NCI-H2196 treated with DMSO at 0.1 percent for 48 hours (cell line): Measurements from ENCODE around the gene ELMOD2.
"Not testable (repeated sequence)": the region's sequence is repeated elsewhere in the genome, so short reads cannot be mapped to it uniquely, and the experiment has no call there.

ENCODE experiments used
- DNase-seq: peaks from one replicate; lab custom pipeline; 2025; ENCODE audit not compliant: unreplicated experiment; lab: John Stamatoyannopoulos, UW

The ELMOD2 gene, protein sequence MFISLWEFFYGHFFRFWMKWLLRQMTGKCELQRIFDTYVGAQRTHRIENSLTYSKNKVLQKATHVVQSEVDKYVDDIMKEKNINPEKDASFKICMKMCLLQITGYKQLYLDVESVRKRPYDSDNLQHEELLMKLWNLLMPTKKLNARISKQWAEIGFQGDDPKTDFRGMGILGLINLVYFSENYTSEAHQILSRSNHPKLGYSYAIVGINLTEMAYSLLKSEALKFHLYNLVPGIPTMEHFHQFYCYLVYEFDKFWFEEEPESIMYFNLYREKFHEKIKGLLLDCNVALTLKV

DNA sequence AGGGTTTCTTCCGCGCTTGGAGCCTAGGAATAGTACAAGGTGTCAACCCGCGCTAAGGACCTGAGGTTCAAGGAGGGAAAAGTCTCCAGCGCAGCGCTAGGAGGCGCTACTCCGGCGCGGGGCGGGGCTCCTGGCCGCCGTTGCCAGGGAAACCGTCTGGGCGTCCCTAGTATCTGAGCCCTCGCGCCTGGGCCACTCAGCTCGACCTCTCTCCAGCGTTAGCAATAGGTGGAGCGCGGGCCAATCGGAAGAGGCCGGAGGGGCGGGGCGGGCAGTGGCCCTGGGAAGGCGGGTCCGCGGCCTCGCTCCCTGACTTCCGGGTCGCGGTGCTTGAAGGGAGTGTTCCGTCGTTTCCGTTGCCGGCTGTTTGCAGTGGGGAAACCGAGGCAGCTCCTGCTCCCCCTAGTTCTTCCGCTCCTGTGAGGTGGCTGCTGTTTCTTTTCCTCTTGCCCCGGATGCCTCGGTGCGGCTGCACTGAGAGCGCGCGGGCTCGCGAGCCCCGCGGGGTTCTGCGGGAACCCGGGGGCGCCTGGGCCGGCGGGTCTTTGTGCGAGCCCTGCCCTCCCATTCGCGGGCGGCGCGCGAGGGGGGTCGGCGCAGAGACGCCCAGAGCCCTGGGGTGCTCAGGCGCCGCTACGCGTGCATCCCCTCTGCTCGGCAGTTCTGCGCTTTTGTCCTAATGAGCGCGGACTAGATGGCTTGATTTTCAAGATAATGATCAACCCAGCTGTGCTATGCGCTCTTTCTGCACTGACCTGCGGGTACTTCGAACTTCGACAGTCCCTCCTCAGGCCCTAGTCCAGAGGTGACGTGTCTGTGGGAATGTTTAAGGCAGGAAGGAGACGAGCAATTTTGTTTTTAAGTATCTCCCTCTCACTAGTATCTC lies at the start of gene ELMOD2:
ELMOD2 (plus strand) TSS at position 312 of the 886 bp plus-strand sequence. CDS start 1,261 bp downstream, outside the sequence.
- DNase-seq = peak; percentile 83

- DNase-seq = no peak
These were observed 40.5 kb upstream of the ELMOD2 start for GRCh38 chr4:140483445-140483844.

DNA sequence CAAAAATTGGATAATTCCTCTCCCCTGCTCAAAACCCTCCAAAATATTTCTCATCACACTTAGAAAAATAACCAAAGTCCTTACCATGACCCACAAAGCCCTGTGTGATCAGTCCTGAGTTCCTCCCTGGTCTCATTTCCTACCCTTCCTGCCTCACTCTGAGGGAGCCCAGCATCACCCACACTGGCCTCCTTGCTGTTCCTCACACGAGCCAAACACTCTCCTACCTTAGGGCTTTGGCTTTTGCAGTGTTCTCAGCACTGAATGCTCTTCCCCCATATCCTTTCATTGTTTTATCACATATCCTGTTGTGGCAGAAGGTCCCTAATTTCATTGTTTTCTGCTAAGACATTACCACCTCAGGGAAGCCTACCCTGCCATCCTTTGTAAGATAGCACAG lies 38.0 kb upstream of the ELMOD2 start:
- no peak for DNase-seq

- DNase-seq = no peak
These were observed 26.6 kb upstream of the ELMOD2 start for GRCh38 chr4:140497405-140497746.

GRCh38 chr4:140497747-140498636 lies 26.0 kb upstream of the ELMOD2 start, which contains the start of gene MGAT4D:
TSS of gene MGAT4D (minus strand) at chr4:140498293. CDS start at chr4:140498222, 71 bp downstream.
- DNase-seq = no peak

GRCh38 chr4:140499391-140499790 lies 24.6 kb upstream of the ELMOD2 start:
- no peak for DNase-seq

- no peak for DNase-seq
These were observed 19.7 kb upstream of the ELMOD2 start for GRCh38 chr4:140504261-140504660.

DNA sequence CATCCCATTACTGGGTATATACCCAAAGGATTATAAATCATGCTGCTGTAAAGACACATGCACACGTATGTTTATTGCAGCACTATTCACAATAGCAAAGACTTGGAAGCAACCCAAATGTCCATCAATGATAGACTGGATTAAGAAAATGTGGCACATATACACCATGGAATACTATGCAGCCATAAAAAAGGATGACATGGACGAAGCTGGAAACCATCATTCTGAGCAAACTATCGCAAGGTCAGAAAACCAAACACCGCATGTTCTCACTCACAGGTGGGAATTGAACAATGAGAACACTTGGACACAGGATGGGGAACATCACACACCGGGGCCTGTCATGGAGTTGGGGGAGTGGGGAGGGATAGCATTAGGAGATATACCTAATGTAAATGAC lies 10.2 kb upstream of the ELMOD2 start:
- not testable (repeated sequence) for DNase-seq

- DNase-seq = no peak
These were observed 8.5 kb upstream of the ELMOD2 start for GRCh38 chr4:140515423-140515822.

DNA sequence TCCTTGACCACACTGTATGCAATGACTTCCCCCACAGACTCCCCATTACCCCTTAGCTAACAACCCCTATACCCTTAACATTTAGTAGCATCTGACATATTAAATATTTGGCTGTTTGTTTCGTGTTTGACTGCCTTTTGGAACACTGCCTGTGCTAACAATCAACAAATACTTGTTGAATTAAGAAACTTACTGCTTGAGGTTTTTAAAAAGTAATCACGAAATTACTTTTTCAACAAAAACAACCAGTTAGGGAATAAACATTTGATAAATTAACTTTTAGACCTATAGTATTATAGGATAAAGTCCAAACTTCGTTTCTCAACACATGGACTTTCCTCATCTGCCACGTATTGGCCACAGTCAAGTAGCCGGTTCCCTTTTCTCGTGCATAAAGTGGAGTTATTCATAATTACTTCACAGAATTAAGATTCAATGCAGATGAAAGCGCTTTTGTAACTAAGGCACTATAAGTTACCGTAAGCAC lies 555 bp upstream of the ELMOD2 start:
- no peak for DNase-seq

DNA sequence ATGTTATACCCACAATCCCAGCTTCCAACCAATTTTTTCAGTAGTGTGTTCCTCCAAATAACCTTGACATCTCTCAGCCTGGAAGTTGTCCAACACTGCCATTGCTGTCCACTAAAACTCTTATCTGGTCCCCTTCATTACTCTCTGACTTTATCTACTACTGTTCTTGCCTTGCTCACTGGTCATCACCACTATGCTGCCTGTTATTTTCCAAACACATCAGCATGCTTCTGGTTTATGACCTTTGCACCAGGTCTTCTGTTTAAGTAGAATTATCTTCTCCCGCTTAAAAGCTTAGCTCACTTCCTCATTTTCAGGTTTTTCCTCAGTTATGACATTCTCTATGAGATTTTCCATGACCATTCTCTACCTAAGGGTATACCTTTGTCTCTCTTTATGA lies 5.5 kb downstream of the ELMOD2 start:
- no peak for DNase-seq

DNA sequence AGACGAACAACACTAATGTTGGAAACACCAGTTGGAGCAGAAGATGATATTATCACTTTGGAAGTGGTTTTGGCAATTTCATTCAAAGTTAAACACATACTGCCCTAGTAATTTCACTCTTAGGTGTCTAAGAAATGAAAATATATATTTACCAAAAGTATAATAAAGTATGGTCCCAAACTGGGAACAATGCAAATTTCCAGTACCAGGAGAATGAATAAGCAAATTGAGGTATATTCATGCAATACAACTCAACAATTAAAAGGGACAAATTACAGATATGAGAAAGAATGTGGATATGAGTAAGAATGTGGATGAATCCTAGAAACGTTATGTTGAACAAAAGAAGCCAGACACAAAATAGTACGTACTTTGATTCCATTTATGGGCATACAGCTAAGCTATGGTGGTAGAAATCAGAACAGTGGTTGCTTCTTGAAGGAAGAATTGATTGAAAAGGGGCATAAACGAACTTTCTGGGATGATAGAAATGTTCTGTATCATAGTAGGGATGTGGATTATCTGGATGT lies 10.0 kb downstream of the ELMOD2 start:
- DNase-seq = no peak

GRCh38 chr4:140556372-140557085 lies 32.6 kb downstream of the ELMOD2 start:
- no peak for DNase-seq

- no peak for DNase-seq
These were observed 34.0 kb downstream of the ELMOD2 start for GRCh38 chr4:140557831-140558435.

DNA sequence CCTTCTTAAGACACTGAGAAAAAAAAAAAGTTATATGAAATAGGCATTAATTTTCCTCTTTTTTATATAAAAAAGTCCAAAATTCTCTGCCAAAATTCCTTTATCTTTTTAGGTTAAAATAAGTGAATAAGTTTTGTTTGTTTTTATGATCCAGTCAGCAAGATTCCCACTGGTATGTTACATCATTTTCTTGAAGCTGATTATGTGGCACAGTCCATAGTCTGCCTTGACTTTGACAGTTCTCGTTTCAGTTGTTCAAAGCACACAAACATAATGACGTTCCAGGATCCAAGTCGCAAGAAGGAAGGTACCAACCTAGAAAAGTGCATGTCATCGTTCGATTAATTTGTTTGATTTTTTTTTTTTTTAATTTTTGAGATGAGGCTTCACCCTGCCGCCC lies 35.7 kb downstream of the ELMOD2 start:
- no peak for DNase-seq

GRCh38 chr4:140568507-140569306 lies 44.7 kb downstream of the ELMOD2 start, which contains the start of gene UCP1:
TSS of gene UCP1 (minus strand) at chr4:140568961. CDS start at chr4:140568729, 232 bp downstream.
- DNase-seq = no peak

- no peak for DNase-seq
These were observed 45.3 kb downstream of the ELMOD2 start for GRCh38 chr4:140569307-140569638.

GRCh38 chr4:140571620-140572019 lies 47.7 kb downstream of the ELMOD2 start:
- no peak for DNase-seq

- DNase-seq = no peak
These were observed 51.5 kb downstream of the ELMOD2 start for GRCh38 chr4:140575489-140575888.
